Heart left ventricle (tissue), 16 donors: ENCODE results near the gene CNTRL. TPM values are rescaled to one million over a fixed set of nuclear protein-coding genes. Genes with fewer than 3 reads are reported as not detected.

Experiments
- ATAC-seq, 4 donors: fragments of 200-7000 bp; cut with Tn5 transposase; one replicate each; pipeline ENCODE4 v1.9.1; 2020 to 2022; ENCODE audit warnings: moderate library complexity in 4 of 4, mild to moderate bottlenecking in 3 of 4, moderate number of reproducible peaks in 1 of 4
- DNase-seq, 5 donors: peaks; one replicate each; pipeline ENCODE4 v3.0.0-alpha.2; 2020
- H3K27ac ChIP-seq, 12 donors: fragments of 200-600 bp; sonication (generic) in 4 of 12; one replicate each; pipeline versions ENCODE4 v1.5.0 to v1.8.0; 2016 to 2022; ENCODE audit warnings: mild to moderate bottlenecking in 2 of 12
- H3K27me3 ChIP-seq, 9 donors: fragments of 200-600 bp; sonication (generic) in 2 of 9; one replicate each; pipeline versions ENCODE4 v1.5.1 to v1.8.0; 2016 to 2022; ENCODE audit warnings: mild to moderate bottlenecking in 3 of 9
- H3K36me3 ChIP-seq, 9 donors: fragments of 200-600 bp; sonication (generic) in 2 of 9; one replicate each; pipeline versions ENCODE4 v1.5.0 to v1.8.0; 2018 to 2022; ENCODE audit warnings: mild to moderate bottlenecking in 2 of 9
- H3K4me1 ChIP-seq, 12 donors: fragments of 200-600 bp; sonication (generic) in 4 of 12; one replicate each; pipeline versions ENCODE4 v1.5.0 to v1.8.0; 2016 to 2022; ENCODE audit warnings: mild to moderate bottlenecking in 3 of 12
- H3K4me3 ChIP-seq, 12 donors: fragments of 200-600 bp; sonication (generic) in 4 of 12; one replicate each; pipeline versions ENCODE4 v1.5.0 to v1.8.0; 2017 to 2022; ENCODE audit warnings: mild to moderate bottlenecking in 9 of 12, moderate library complexity in 4 of 12
- H3K9me3 ChIP-seq, 12 donors: fragments of 200-600 bp; sonication (generic) in 4 of 12; one replicate each; pipeline versions ENCODE4 v1.5.0 to v1.8.0; 2016 to 2022; ENCODE audit warnings: mild to moderate bottlenecking in 1 of 12
- CTCF ChIP-seq, 12 donors: fragments of 200-600 bp; sonication (generic) in 4 of 12; IDR thresholded peaks; one replicate each; pipeline versions ENCODE4 v1.5.0 to v1.8.0; 2018 to 2022; ENCODE audit warnings: antibody characterized with exemption in 12 of 12, mild to moderate bottlenecking in 5 of 12
- POLR2A ChIP-seq, 2 donors: fragments of 450-650 bp; IDR thresholded peaks; one replicate each; pipeline ENCODE4 v1.6.1; 2017; ENCODE audit warnings: antibody characterized with exemption in 2 of 2, mild to moderate bottlenecking in 2 of 2, moderate library complexity in 2 of 2
- WGBS, 4 donors: extraction: QIAGEN DNeasy Blood & Tissue Kit in 2 of 4; methylation state at CpG; one replicate each; pipeline versions ENCODE4 v1.1.5 to v1.1.7; 2013 to 2018; 5-methylcytosine and 5-hydroxymethylcytosine counted together
- intact Hi-C, 10 donors: fragments of 100-400 bp; cut with DNase I; formaldehyde crosslinking; loops; one replicate each; pipeline versions ENCODE4 v1.11.1 to v1.14.2; 2022
- polyA plus RNA-seq, 2 donors: library from polyadenylated mRNA; stranded (reverse); fragments of 200-250 nt; gene quantifications; one replicate each; pipeline ENCODE4 v1.2.3, GENCODE V29; 2013
- total RNA-seq, 9 donors: library from RNA; depleted of rRNA in 2 of 9; stranded (reverse); fragments of >200 nt in 2 of 9; fragmentation: NEBNext Ultra II Directional in 3 of 9; extraction: Animal tissue kit (Norgen Biotek cat#: 25700) in 3 of 9; gene quantifications; one replicate each; pipeline versions ENCODE4 v1.1.0 to v1.2.4, GENCODE V29; 2016 to 2023
- donor health status: ischemic (EF 13 %, LVEDD 7.1; RV severe dilation, severe dysfunction).
- donor health status: healthy with polysubstance abuse.
- donor health status: DM: no; HTN: yes; CAD: no.
- donor health status: DM: no; HTN: no; CAD: no.
- donor health status: ischemic (EF 25% LVEDD 6.9; RV normal size, moderate dysfunction).
- donor health status: ischemic (EF 25% LVEDD 5.7; RV mildly dilated, moderate dysfunction).
- donor health status: healthy.
- donor health status: DM: yes; HTN: yes; CAD: no.
- donor health status: ischemic (EF 35%, LVEDD 5.7; RV mildly dilated, moderate dysfunction).
- donor health status: nonischemic (EF 11% LVEDD 7.7; RV severe dilation, severe dysfunction).
- donor health status: DM: yes; HTN: yes; CAD: no.
- donor health status: PGD.
- donor health status: ischemic (EF 29% LVEDD 5.4; RV normal size, mild dysfunction).
- donor health status: nonischemic (EF 23%, LVEDD 6.1; RV moderate dilation, normal function).

The CNTRL gene
- total and polyA plus RNA-seq, 11 donors, result 2.5 to 11.4 (median 3.7) TPM

GRCh38 chr9:121182101-121182836, 107.5 kb downstream of the CNTRL start:
- Histone ChIP-seq H3K36me3 (peaks cover 0 to 92% (median 78%) of the 10 kb centered on the region in 9 donors), H3K4me3 (no peak overlapping the region), H3K27me3 (no peaks in the 10 kb centered on the region), H3K4me1 (peaks cover 0 to 70% (median 49%) of the 10 kb centered on the region in 12 donors), H3K9me3 (no peaks in the 10 kb centered on the region), H3K27ac (no peak overlapping the region)
- intact Hi-C loops, result no loop called here
- no peak for TF ChIP-seq CTCF (IDR thresholded peaks at IDR 0.05)
- no peak for TF ChIP-seq POLR2A (IDR thresholded peaks at IDR 0.05)
- no peak for ATAC-seq
- no peak for DNase-seq
- WGBS, 4 donors, result 64 to 74% (median 66%) methylated on average over 3 of the region's 3 CpGs

- Histone ChIP-seq H3K36me3 (peaks cover 0 to 86% (median 71%) of the 10 kb centered on the region in 9 donors), H3K4me3 (no peak overlapping the region), H3K27me3 (no peaks in the 10 kb centered on the region), H3K27ac (peak overlapping the region in 1 of 12 donors; percentile 23), H3K4me1 (peaks cover 0 to 77% (median 56%) of the 10 kb centered on the region in 12 donors), H3K9me3 (no peaks in the 10 kb centered on the region)
- intact Hi-C loops, result no loop called here
- no peak for TF ChIP-seq POLR2A (IDR thresholded peaks at IDR 0.05)
- TF ChIP-seq CTCF (IDR thresholded peaks at IDR 0.05), result no peak
- DNase-seq (no peak), ATAC-seq (no peak)
These were observed 108.2 kb downstream of the CNTRL start for GRCh38 chr9:121182989-121183388.

- WGBS, 4 donors, result 76 to 78% (median 78%) methylated on average over 3 of the region's 3 CpGs
- peaks cover 0 to 85% (median 62%) of the 10 kb centered on the region in 9 donors for H3K36me3 ChIP-seq
- no peak for TF ChIP-seq POLR2A (IDR thresholded peaks at IDR 0.05)
- TF ChIP-seq CTCF (IDR thresholded peaks at IDR 0.05), result no peak
- H3K4me3 ChIP-seq, result no peak overlapping the region
- ATAC-seq (peak in 1 of 4 donors; percentile 29), DNase-seq (no peak)
- intact Hi-C loops, result no loop called here
- H3K4me1 ChIP-seq, result peaks cover 0 to 82% (median 60%) of the 10 kb centered on the region in 12 donors
- H3K27ac ChIP-seq, result peak overlapping the region in 2 of 12 donors; percentile 12 to 23
- no peaks in the 10 kb centered on the region for H3K9me3 ChIP-seq
- H3K27me3 ChIP-seq, result no peaks in the 10 kb centered on the region
These were observed 109.1 kb downstream of the CNTRL start for GRCh38 chr9:121183666-121184423.

GRCh38 chr9:121184463-121184862, 109.7 kb downstream of the CNTRL start:
- H3K4me1 ChIP-seq, result peaks cover 0 to 87% (median 61%) of the 10 kb centered on the region in 12 donors
- intact Hi-C loops, result no loop called here
- no peak overlapping the region for H3K27ac ChIP-seq

More at GRCh38 chr9:121184463-121184862, 109.7 kb downstream of the CNTRL start:
- DNase-seq (no peak), ATAC-seq (no peak)
- Histone ChIP-seq H3K27me3 (no peaks in the 10 kb centered on the region), H3K4me3 (no peak overlapping the region), H3K36me3 (peaks cover 0 to 79% (median 56%) of the 10 kb centered on the region in 9 donors), H3K9me3 (no peaks in the 10 kb centered on the region)
- TF ChIP-seq CTCF (IDR thresholded peaks at IDR 0.05) (no peak), POLR2A (IDR thresholded peaks at IDR 0.05) (no peak)
